Kidney (tissue), 14 donors: Measurements from ENCODE around the gene BRINP1. TPM values are rescaled to one million over a fixed set of nuclear protein-coding genes. Genes with fewer than 3 reads are reported as not detected.

Experiments
- DNase-seq, 5 donors: peaks; one replicate each; pipeline ENCODE4 v3.0.0-alpha.2; 2013 to 2020
- FAIRE-seq: peaks from 2 replicates; lab custom pipeline; 2012; peaks lifted over from hg19 to GRCh38; lab: Jason Lieb, UNC
- H3K27ac ChIP-seq, 2 donors: one replicate each; pipeline ENCODE4 v1.7.0; 2013; ENCODE audit warnings: low read depth in 2 of 2, low read length in 2 of 2, inconsistent platforms in 1 of 2
- H3K27me3 ChIP-seq: one replicate; pipeline ENCODE4 v1.7.1; 2013; ENCODE audit warnings: low read length, inconsistent platforms; ENCODE audit not compliant: control insufficient read depth, insufficient read depth
- H3K36me3 ChIP-seq, 3 donors: one replicate each; pipeline versions ENCODE4 v1.7.0 to v1.7.1; 2013; ENCODE audit warnings: low read length in 3 of 3, control low read depth in 1 of 3, inconsistent platforms in 1 of 3; ENCODE audit not compliant: insufficient read depth in 3 of 3, control insufficient read depth in 2 of 3
- H3K4me1 ChIP-seq, 3 donors: one replicate each; pipeline versions ENCODE4 v1.7.0 to v1.7.1; 2013; ENCODE audit warnings: low read length in 3 of 3, inconsistent platforms in 1 of 3, low read depth in 1 of 3; ENCODE audit not compliant: control insufficient read depth in 2 of 3, insufficient read depth in 2 of 3
- H3K4me3 ChIP-seq, 3 donors: one replicate each; pipeline versions ENCODE4 v1.7.0 to v1.8.1; 2013; ENCODE audit warnings: low read length in 3 of 3, control low read depth in 1 of 3, inconsistent platforms in 1 of 3
- H3K9ac ChIP-seq, 3 donors: one replicate each; pipeline versions ENCODE4 v1.7.0 to v1.7.1; 2013; ENCODE audit warnings: low read length in 3 of 3, control low read depth in 1 of 3, inconsistent platforms in 1 of 3
- H3K9me3 ChIP-seq, 3 donors: one replicate each; pipeline versions ENCODE4 v1.7.0 to v1.7.1; 2013; ENCODE audit warnings: low read length in 3 of 3, control low read depth in 1 of 3, inconsistent platforms in 1 of 3; ENCODE audit not compliant: control insufficient read depth in 2 of 3, insufficient read depth in 1 of 3
- CTCF ChIP-seq: IDR thresholded peaks from 3 replicates; pipeline ENCODE4 v1.5.1; 2012; ENCODE audit warnings: mild to moderate bottlenecking, moderate library complexity, borderline replicate concordance; ENCODE audit not compliant: insufficient read depth; ENCODE audit errors: extremely low read depth
- intact Hi-C: fragments of 100-400 bp; cut with DNase I; formaldehyde crosslinking; loops from one replicate; pipeline ENCODE4 v1.11.1; 2022
- polyA plus RNA-seq: library from polyadenylated mRNA; stranded (reverse); fragments of 350-450 nt; fragmentation: Illumina TruSeq; extraction: RNeasy Lipid Tissue Mini Kit (QIAGEN cat#74804); gene quantifications from one replicate; pipeline ENCODE4 v1.2.3, GENCODE V29; 2014; ENCODE audit warnings: low read depth, low replicate concordance; ENCODE audit not compliant: insufficient read depth
- total RNA-seq: library from RNA; stranded (reverse); fragmentation: NEBNext Ultra II Directional; extraction: Animal tissue kit (Norgen Biotek cat#: 25700); gene quantifications from one replicate; pipeline ENCODE4 v1.2.1, GENCODE V29; 2021
- donor health status: control.
- donor health status: control.
- donor health status: control.
- donor health status: control.
- donor health status: control.
- donor health status: DM: yes; HTN: yes; CAD: no.
- donor health status: Normal renal cell carcinoma (clear cell type).

Gene BRINP1
- total and polyA plus RNA-seq, 2 donors from 2014 or later: 0.84 to 1.4 TPM

- no peaks in the 10 kb centered on the region for H3K4me1 ChIP-seq
- H3K9ac ChIP-seq: no peak overlapping the region
- TF ChIP-seq CTCF: peak; percentile 86
- intact Hi-C loops: no loop called here
- H3K36me3 ChIP-seq: no peaks in the 10 kb centered on the region
- H3K27ac ChIP-seq: no peak overlapping the region
- H3K27me3 ChIP-seq: no peaks in the 10 kb centered on the region
- no peaks in the 10 kb centered on the region for H3K9me3 ChIP-seq
- DNase-seq: peak in 3 of 5 donors; percentile 55 to 78 (median 68)
- no peak overlapping the region for H3K4me3 ChIP-seq
- peak; percentile 85 for FAIRE-seq
Observed at GRCh38 chr9:119289740-119290433, 79.3 kb downstream of the BRINP1 start.

- intact Hi-C loops: no loop called here
- no peak overlapping the region for H3K9ac ChIP-seq
- FAIRE-seq (no peak), DNase-seq (no peak)
- H3K36me3 ChIP-seq: no peaks in the 10 kb centered on the region
- no peak overlapping the region for H3K4me3 ChIP-seq
- no peak overlapping the region for H3K27ac ChIP-seq
- no peaks in the 10 kb centered on the region for H3K9me3 ChIP-seq
- H3K27me3 ChIP-seq: no peaks in the 10 kb centered on the region
- TF ChIP-seq CTCF: no peak
- peaks cover 0 to 3% (median 2%) of the 10 kb centered on the region in 3 donors for H3K4me1 ChIP-seq
Observed at GRCh38 chr9:119284587-119285337, 84.5 kb downstream of the BRINP1 start.

- Histone ChIP-seq H3K4me3 (no peak overlapping the region), H3K9me3 (no peaks in the 10 kb centered on the region), H3K27ac (no peak overlapping the region), H3K36me3 (no peaks in the 10 kb centered on the region), H3K27me3 (no peaks in the 10 kb centered on the region), H3K9ac (no peak overlapping the region), H3K4me1 (peaks cover 0 to 3% (median 2%) of the 10 kb centered on the region in 3 donors)
- TF ChIP-seq CTCF: no peak
- DNase-seq (peak in 3 of 5 donors; percentile 67 to 78 (median 70)), FAIRE-seq (no peak)
- intact Hi-C loops: no loop called here
Observed at GRCh38 chr9:119284118-119284517, 85.1 kb downstream of the BRINP1 start.
